Nephron progenitor cell (in vitro differentiated cells): Measurements from ENCODE around the gene ATP6AP2.
A peak's percentile ranks its signal among the peaks of the same experiment; 100 is the strongest.
"Not testable (repeated sequence)": the region's sequence is repeated elsewhere in the genome, so short reads cannot be mapped to it uniquely, and the experiment has no call there.

Experiments
- DNase-seq: peaks from one replicate; pipeline ENCODE4 v3.0.0; 2021
- H3K27ac Mint-ChIP-seq: 2 replicates; pipeline ENCODE4 v1.8.0; 2021; ENCODE audit warnings: mild to moderate bottlenecking, moderate library complexity, mixed read lengths
- H3K27me3 Mint-ChIP-seq: 2 replicates; pipeline ENCODE4 v1.8.0; 2021; ENCODE audit warnings: mild to moderate bottlenecking, low read depth, mixed read lengths; ENCODE audit not compliant: poor library complexity
- H3K36me3 Mint-ChIP-seq: 2 replicates; pipeline ENCODE4 v1.8.0; 2021; ENCODE audit warnings: low read depth, mixed read lengths
- H3K4me1 Mint-ChIP-seq: 2 replicates; pipeline ENCODE4 v1.8.0; 2021; ENCODE audit warnings: mixed read lengths
- H3K4me3 Mint-ChIP-seq: 2 replicates; pipeline ENCODE4 v1.8.0; 2021; ENCODE audit warnings: mild to moderate bottlenecking, moderate library complexity, mixed read lengths
- H3K9me3 Mint-ChIP-seq: 2 replicates; pipeline ENCODE4 v1.8.0; 2021; ENCODE audit warnings: mild to moderate bottlenecking, moderate library complexity, mixed read lengths
- CTCF ChIP-seq: fragments of 200-600 bp; sonication (generic); IDR thresholded peaks from 2 replicates; pipeline ENCODE4 v1.5.0; 2021; ENCODE audit warnings: antibody characterized with exemption

Gene ATP6AP2

GRCh38 chrX:40579900-40580536 lies 752 bp upstream of the ATP6AP2 start:
- H3K4me1 Mint-ChIP-seq = peaks cover 10% of the 10 kb centered on the region
- H3K36me3 Mint-ChIP-seq = no peaks in the 10 kb centered on the region
- H3K27ac Mint-ChIP-seq = no peak overlapping the region
- no peak for TF ChIP-seq CTCF
- H3K4me3 Mint-ChIP-seq = peak overlapping the region; percentile 88
- peaks cover 19% of the 10 kb centered on the region for H3K9me3 Mint-ChIP-seq
- H3K27me3 Mint-ChIP-seq = peaks cover 10% of the 10 kb centered on the region
- DNase-seq = no peak

GRCh38 chrX:40581336-40581920 lies 658 bp downstream of the ATP6AP2 start:
- Mint-ChIP-seq H3K9me3 (peaks cover 29% of the 10 kb centered on the region), H3K27ac (no peak overlapping the region), H3K36me3 (no peaks in the 10 kb centered on the region), H3K4me3 (peak overlapping the region; percentile 77), H3K27me3 (peaks cover 10% of the 10 kb centered on the region), H3K4me1 (peaks cover 10% of the 10 kb centered on the region)
- TF ChIP-seq CTCF = no peak
- DNase-seq = no peak

GRCh38 chrX:40582178-40582577 lies 1.4 kb downstream of the ATP6AP2 start:
- not testable (repeated sequence) for DNase-seq, H3K36me3 Mint-ChIP-seq, H3K27ac Mint-ChIP-seq, H3K27me3 Mint-ChIP-seq
- Mint-ChIP-seq H3K4me3 (peak overlapping the region; percentile 77), H3K4me1 (peaks cover 10% of the 10 kb centered on the region), H3K9me3 (peaks cover 30% of the 10 kb centered on the region)

- H3K4me1 Mint-ChIP-seq = peaks cover 10% of the 10 kb centered on the region
- H3K9me3 Mint-ChIP-seq = peaks cover 30% of the 10 kb centered on the region
- no peak for DNase-seq
- no peak overlapping the region for H3K27ac Mint-ChIP-seq
- H3K4me3 Mint-ChIP-seq = peak overlapping the region; percentile 77
- H3K27me3 Mint-ChIP-seq = peaks cover 5% of the 10 kb centered on the region
- H3K36me3 Mint-ChIP-seq = no peaks in the 10 kb centered on the region
- TF ChIP-seq CTCF = no peak
These were observed 2.0 kb downstream of the ATP6AP2 start for GRCh38 chrX:40582811-40583210.

GRCh38 chrX:40587623-40588022 lies 6.9 kb downstream of the ATP6AP2 start:
- H3K27ac Mint-ChIP-seq, H3K36me3 Mint-ChIP-seq, H3K4me1 Mint-ChIP-seq, H3K27me3 Mint-ChIP-seq, H3K4me3 Mint-ChIP-seq, DNase-seq: not testable (repeated sequence)
- H3K9me3 Mint-ChIP-seq = peaks cover 23% of the 10 kb centered on the region

GRCh38 chrX:40589616-40590321 lies 9.0 kb downstream of the ATP6AP2 start:
- not testable (repeated sequence) for H3K4me1 Mint-ChIP-seq, H3K4me3 Mint-ChIP-seq, DNase-seq, H3K27me3 Mint-ChIP-seq, H3K27ac Mint-ChIP-seq
- H3K9me3 Mint-ChIP-seq = peaks cover 16% of the 10 kb centered on the region
- peaks cover 14% of the 10 kb centered on the region for H3K36me3 Mint-ChIP-seq

- H3K27ac Mint-ChIP-seq = peak overlapping the region; percentile 17
- H3K9me3 Mint-ChIP-seq = peaks cover 14% of the 10 kb centered on the region
- peaks cover 32% of the 10 kb centered on the region for H3K36me3 Mint-ChIP-seq
- DNase-seq = no peak
- H3K4me3 Mint-ChIP-seq = no peak overlapping the region
- TF ChIP-seq CTCF = no peak
- H3K27me3 Mint-ChIP-seq = peaks cover 3% of the 10 kb centered on the region
- H3K4me1 Mint-ChIP-seq = peaks cover 5% of the 10 kb centered on the region
These were observed 22.7 kb downstream of the ATP6AP2 start for GRCh38 chrX:40603446-40603845.
